SKM-1 treated with dmso at 0.1 percent for 144 hours (cell line): Measurements from ENCODE around the gene MGME1.
A peak's percentile ranks its signal among the peaks of the same experiment; 100 is the strongest.
"Not testable (repeated sequence)": the region's sequence is repeated elsewhere in the genome, so short reads cannot be mapped to it uniquely, and the experiment has no call there.

Source experiments
- DNase-seq: peaks from one replicate; lab custom pipeline; 2025; ENCODE audit not compliant: unreplicated experiment; lab: John Stamatoyannopoulos, UW

The MGME1 gene

DNA sequence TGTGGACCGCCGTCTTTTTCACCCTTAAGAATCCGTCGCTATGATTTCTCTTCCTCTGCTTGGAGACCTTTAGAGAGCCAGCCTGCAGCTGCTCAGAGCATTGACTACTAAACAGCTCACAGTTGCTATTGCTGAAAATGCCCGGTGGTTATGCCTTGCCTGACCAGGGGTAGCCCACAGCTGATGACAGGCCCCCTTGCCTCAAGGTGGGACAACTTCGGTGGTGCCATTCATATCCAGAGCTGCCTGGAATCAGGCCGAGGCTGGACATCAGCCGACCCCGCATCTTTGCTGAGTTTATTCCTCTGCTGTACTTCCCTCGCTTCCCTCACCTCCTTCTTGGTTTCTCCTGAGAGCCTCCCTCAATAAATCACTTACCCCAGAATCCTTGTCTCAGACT lies 49.3 kb downstream of the MGME1 start:
- no peak for DNase-seq

DNA sequence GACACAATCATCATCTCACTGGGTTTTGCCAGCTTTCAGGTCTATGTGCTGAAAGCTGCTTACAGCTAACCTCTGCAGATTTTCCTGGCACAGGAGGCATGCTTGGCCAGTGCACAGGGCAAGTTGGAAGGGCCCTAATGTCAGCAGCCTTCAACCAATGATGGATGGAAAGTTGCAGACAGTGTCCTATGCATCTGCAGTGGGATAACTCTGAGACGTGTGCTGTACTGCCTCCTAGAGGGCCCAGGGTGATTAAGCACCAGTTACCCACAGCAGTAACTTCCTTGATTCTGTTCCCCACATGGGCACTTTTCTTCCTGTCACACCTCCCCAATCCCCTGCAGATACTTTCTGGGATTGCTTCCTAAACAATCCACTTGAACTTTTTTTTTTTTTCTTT lies 50.2 kb downstream of the MGME1 start:
- DNase-seq = peak; percentile 21

DNA sequence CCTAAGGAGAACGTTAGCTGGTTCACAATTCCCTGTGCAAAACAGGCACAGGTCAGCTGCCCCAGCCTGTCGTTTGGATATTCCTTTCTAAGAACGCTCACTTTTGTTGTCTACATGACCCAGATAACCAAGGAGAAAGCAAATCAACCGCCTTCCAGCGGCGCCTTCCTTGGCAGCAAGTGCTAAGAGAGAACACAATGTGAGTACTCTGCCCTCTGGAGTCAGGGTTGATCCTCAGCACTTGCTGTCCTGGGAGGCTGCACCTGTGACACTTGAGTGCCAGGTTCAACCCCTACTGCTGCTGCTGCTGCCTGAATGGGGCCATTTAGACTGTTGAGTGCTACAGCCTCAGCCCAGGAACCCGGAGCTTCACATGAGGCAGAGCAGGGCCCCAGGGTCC lies 52.1 kb downstream of the MGME1 start:
- DNase-seq = no peak

DNA sequence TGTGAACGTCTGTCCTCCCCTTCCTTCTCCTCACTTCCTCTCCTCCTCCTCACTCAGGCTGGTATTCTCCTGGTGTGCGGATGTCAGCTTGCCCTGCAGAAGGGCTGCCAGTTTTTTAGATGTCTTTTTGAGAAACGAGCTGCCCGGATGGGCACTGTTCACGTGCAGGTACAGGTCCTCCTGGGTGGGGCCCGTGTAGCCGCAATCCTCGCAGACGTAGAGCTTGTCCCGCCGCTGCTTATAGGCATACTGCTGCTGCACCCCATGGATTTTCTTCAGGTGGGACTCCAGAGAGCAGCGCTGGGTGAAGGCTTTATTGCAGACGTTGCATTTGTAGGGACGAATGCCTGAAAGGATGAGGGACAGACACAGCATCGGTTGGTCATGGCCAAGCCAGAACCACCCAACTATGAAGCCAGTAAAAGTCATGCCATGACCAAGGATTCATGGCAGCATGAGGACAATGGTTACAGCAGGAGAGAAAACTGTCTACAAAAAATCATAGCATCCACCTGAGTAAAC lies 55.8 kb downstream of the MGME1 start:
- DNase-seq = no peak

DNA sequence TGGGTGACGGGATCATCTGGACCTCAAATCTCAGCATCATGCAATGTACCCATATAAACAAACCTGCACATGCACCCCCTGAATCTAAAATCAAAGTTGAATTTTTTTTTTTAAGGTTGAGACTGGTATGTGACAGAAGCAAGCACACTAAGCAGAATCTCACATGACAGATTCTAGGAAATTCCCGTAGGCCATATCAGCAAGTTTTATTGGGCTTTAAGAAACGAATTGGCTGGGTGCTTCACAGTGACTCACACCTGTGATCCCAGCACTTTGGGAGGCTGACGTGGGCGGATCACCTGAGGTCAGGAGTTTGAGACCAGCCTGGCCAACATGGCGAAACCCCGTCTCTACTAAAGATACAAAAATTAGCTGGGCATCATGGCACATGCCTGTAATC lies 58.2 kb downstream of the MGME1 start:
- DNase-seq = not testable (repeated sequence)

DNA sequence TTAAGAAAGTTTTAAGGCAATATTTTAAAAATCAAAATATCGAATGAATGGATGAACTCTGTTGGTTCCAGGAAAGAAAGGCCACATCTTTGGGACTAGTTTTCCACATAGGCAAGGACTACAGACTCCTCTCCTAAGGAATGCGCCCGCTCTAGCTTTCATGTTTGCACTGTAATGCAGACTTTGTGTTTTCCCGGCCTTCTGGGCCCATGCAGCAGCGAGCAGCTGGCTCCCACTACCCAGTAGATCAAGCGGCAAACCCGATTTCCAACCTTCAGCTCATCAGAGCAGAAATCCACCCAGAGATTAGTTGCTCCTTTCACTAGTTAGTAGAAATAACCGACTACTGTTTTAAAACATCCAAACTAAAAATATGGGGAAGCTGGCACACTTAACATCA lies 61.2 kb downstream of the MGME1 start:
- DNase-seq = no peak

DNA sequence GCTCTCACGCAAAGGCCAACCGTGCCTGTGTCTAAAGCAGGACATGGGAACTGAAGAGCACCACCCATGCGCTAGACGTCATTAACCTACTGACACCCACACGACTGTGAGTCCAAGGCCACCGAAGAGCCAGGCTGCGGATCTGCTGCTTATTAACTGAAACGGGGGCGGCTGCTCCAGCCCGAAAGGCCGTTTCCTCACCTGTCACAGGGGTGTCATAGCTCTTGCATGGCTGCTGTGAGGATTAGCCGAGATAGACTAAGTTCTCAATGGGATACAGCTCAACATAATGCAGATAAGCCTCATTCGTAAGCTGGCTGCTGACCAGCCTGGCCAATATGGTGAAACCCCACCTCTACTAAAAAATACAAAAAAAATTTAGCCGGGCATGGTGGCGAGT lies 62.2 kb downstream of the MGME1 start:
- DNase-seq = no peak

DNA sequence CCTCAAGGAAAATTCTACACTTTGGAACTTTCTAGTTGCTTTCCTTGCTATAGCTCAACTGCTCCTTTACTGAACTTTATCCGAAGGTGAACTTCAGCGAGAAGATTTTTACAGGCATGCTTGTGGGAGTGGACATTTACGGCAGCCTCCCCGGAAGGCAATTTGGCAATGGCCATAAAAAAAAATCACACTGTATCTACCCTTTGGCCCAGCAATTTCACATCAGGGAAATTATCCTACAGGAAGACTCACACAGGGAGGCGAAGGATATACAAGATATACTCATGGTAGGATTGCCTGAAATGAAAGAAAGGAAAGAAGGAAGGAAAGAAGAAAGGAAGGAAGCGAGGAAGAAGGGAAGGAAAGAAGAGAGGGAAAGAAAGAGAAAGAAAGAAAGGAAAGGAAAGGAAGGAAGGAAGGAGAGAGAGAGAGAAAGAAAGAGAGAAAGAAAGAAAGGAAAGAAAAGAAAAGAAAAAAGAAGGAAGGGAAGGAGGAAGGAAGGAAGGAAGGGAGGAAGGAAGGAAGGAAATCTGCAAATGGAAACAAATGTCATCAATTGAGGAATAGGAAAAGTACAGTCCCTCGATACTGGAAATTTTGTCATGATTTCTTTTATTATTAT lies 63.2 kb downstream of the MGME1 start:
- no peak for DNase-seq

DNA sequence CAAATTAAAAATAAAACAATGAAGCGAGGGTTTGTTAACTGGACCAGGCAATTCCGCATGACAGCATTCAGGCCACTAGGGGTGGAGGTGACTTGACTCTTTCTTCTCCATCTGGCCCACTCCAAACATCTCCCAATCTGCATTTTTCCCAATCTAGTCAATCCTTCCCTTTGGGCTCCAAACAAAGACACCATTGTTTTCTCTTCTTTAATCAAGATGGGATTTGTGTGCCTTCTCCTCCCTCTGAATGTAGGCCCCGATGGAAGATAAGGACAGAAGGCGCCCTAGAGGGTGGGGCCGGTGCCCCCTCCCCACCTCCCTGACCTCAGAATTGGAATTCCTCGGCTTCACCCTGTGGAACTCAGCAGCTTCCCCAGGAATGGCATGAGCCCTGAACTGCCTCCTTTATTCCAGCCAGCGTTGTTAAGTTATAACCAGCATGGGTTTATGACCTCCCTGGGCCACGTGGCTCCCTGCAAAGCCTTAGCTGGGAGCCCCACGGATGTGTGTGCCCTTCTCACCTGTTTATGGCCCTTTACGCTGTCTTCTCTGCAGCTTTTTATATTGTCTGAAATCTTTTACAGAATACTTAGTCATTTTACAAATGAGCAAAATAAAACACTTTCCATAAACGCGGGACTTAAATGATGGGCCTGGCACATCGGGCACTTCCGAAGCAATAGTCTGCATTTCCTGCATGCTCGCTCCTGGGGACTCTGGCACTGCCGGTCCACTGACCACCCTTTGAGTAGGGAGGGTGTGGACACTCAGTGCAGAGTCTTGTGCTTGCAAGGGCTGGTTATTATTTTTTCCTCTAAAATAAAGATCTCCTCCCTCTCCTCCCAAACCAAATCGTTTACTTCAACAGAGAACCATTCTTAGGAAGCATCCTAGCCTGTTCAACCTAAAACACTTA lies 64.4 kb downstream of the MGME1 start:
- DNase-seq = no peak

DNA sequence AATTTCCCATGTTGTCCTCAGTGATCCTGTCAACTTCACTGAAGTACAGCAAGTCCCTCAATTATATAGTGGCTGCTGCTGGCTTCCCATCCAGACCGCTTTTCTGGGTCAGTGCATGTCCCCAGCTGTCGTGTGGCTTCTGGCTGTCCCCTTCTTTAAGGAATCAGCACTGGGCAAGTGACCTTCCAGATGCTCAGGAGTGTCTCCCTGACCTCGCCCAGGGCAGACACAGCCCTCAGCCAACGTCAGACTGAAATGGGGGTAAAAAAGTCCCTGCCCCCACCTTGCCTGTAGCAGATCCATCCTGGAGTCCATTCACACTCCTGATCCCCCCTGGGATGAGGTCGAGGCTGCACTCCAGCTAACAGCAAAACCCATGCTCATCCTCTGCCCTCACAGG lies 65.2 kb downstream of the MGME1 start:
- DNase-seq = no peak

DNA sequence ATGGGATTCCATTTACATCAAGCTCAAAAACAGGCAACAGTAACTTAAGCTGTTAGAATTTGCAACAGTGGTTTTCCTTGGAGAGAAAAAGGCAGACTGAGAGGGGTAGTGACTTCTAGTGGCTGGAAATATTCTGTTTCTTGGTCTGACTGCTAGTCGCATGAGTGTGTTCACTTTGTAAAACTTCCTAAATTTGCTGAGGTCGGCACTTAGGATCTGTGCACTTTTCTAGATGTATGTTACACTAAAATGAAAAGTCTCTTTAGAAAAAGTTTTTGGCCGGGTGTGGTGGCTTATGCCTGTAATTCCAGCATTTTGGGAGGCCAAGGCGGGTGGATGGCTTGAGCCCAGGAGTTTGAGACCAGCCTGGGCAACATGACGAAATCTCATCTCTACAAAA lies 70.2 kb downstream of the MGME1 start:
- DNase-seq = no peak
